Renal cortical epithelial cell (primary cell): ENCODE measurements around the gene IFFO2. TPM values are rescaled to one million over a fixed set of nuclear protein-coding genes. Genes with fewer than 3 reads are reported as not detected.

ENCODE experiments used
- DNase-seq: peaks from one replicate; pipeline ENCODE4 v3.0.0-alpha.2; 2011; ENCODE audit warnings: low read depth
- total RNA-seq: library from RNA; depleted of rRNA; stranded (reverse); fragments of >200 nt; gene quantifications from 2 replicates; pipeline ENCODE4 v1.2.3, GENCODE V29; 2014

Gene IFFO2
- total RNA-seq, 1 donor from 2014 or later: 42.0 TPM

GRCh38 chr1:18875107-18875795 is 81.2 kb downstream of the IFFO2 start:
- peak; percentile 69 for DNase-seq

GRCh38 chr1:18874600-18874999 is 81.9 kb downstream of the IFFO2 start:
- DNase-seq: no peak

GRCh38 chr1:18874036-18874435 is 82.4 kb downstream of the IFFO2 start:
- DNase-seq: no peak

- DNase-seq: no peak
Observed at GRCh38 chr1:18872071-18872611, 84.3 kb downstream of the IFFO2 start.

GRCh38 chr1:18871401-18872070 is 84.9 kb downstream of the IFFO2 start:
- no peak for DNase-seq

- no peak for DNase-seq
Observed at GRCh38 chr1:18870957-18871356, 85.5 kb downstream of the IFFO2 start.

GRCh38 chr1:18870595-18870865 is 85.9 kb downstream of the IFFO2 start:
- DNase-seq: peak; percentile 25

GRCh38 chr1:18869847-18870594 is 86.5 kb downstream of the IFFO2 start:
- DNase-seq: no peak

GRCh38 chr1:18868801-18869424 is 87.6 kb downstream of the IFFO2 start:
- no peak for DNase-seq

GRCh38 chr1:18868354-18868753 is 88.1 kb downstream of the IFFO2 start:
- no peak for DNase-seq

- no peak for DNase-seq
Observed at GRCh38 chr1:18866846-18867245, 89.6 kb downstream of the IFFO2 start.

GRCh38 chr1:18866314-18866713 is 90.2 kb downstream of the IFFO2 start:
- peak; percentile 42 for DNase-seq

GRCh38 chr1:18865176-18865575 is 91.3 kb downstream of the IFFO2 start:
- no peak for DNase-seq

- DNase-seq: no peak
Observed at GRCh38 chr1:18861590-18861989, 94.9 kb downstream of the IFFO2 start.

GRCh38 chr1:18861082-18861481 is 95.4 kb downstream of the IFFO2 start:
- no peak for DNase-seq

GRCh38 chr1:18859560-18859959 is 96.9 kb downstream of the IFFO2 start, which contains the start of gene TAS1R2:
Gene TAS1R2 (minus strand): TSS chr1:18859660. CDS start chr1:18859660, 0 bp downstream.
- no peak for DNase-seq

GRCh38 chr1:18858070-18858688 is 98.3 kb downstream of the IFFO2 start:
- DNase-seq: no peak

- DNase-seq: no peak
Observed at GRCh38 chr1:18856435-18856834, 100.0 kb downstream of the IFFO2 start.

GRCh38 chr1:18855573-18855972 is 100.9 kb downstream of the IFFO2 start:
- no peak for DNase-seq

- no peak for DNase-seq
Observed at GRCh38 chr1:18854331-18855025, 102.0 kb downstream of the IFFO2 start.
